HepG2 (cell line): ENCODE measurements around the gene PTPRH. TPM values are rescaled to one million over a fixed set of nuclear protein-coding genes. Genes with fewer than 3 reads are reported as not detected.

Source experiments
- CERS6 ChIP-seq: sonication (generic); formaldehyde crosslinking; IDR thresholded peaks from 2 replicates; pipeline ENCODE4 v1.5.0; 2020; ENCODE audit warnings: missing genetic modification reagents
- GLI4 ChIP-seq: sonication (generic); formaldehyde crosslinking; IDR thresholded peaks from 2 replicates; pipeline ENCODE4 v1.5.1; 2020; ENCODE audit warnings: missing genetic modification reagents, mild to moderate bottlenecking, moderate library complexity, borderline replicate concordance
- HMGXB3 ChIP-seq: sonication (generic); formaldehyde crosslinking; IDR thresholded peaks from 2 replicates; pipeline ENCODE4 v1.4.0; 2020; ENCODE audit warnings: missing genetic modification reagents, borderline replicate concordance
- HMGXB4 ChIP-seq, 2 experiments: sonication (generic) in 1 of 2; formaldehyde crosslinking in 1 of 2; IDR thresholded peaks; 2 replicates each; pipeline versions ENCODE4 v1.4.0 to v1.6.1; 2018 to 2020; ENCODE audit warnings: missing genetic modification reagents in 2 of 2, borderline replicate concordance in 1 of 2, low read depth in 1 of 2, mild to moderate bottlenecking in 1 of 2, missing biosample characterization in 1 of 2
- HNRNPH1 ChIP-seq: fragments of 200-400 bp; formaldehyde crosslinking; optimal IDR thresholded peaks from 2 replicates; pipeline ENCODE3; 2017; ENCODE audit warnings: mild to moderate bottlenecking, low read depth, low read length
- KAT2B ChIP-seq: fragments of 150-350 bp; IDR thresholded peaks from 2 replicates; pipeline ENCODE4 v1.6.1; 2014; ENCODE audit warnings: low read depth, low read length, borderline replicate concordance
- NFIC ChIP-seq: IDR thresholded peaks from 2 replicates; pipeline ENCODE4 v1.6.1; 2012; ENCODE audit warnings: mild to moderate bottlenecking, low read length, inconsistent platforms
- NONO ChIP-seq, 2 experiments: fragments of 450-650 bp in 1 of 2; sonication (generic) in 1 of 2; formaldehyde crosslinking in 1 of 2; IDR thresholded peaks in 1 of 2; conservative IDR thresholded peaks in 1 of 2; 2 replicates each; pipeline versions ENCODE4 v1.6.1 to v1.8.0; 2017 to 2022; ENCODE audit warnings: mild to moderate bottlenecking in 1 of 2, missing genetic modification reagents in 1 of 2, moderate library complexity in 1 of 2
- NR0B2 ChIP-seq: sonication (generic); formaldehyde crosslinking; IDR thresholded peaks from 2 replicates; pipeline ENCODE4 v1.4.0; 2020; ENCODE audit warnings: mild to moderate bottlenecking, missing genetic modification reagents
- STAG1 ChIP-seq: sonication (generic); formaldehyde crosslinking; IDR thresholded peaks from 2 replicates; pipeline ENCODE4 v1.4.0; 2020; ENCODE audit warnings: missing genetic modification reagents
- TOPORS ChIP-seq: sonication (generic); formaldehyde crosslinking; IDR thresholded peaks from 2 replicates; pipeline ENCODE4 v1.8.0; 2023; ENCODE audit warnings: mild to moderate bottlenecking, missing genetic modification reagents
- YY1 ChIP-seq: IDR thresholded peaks from 2 replicates; pipeline ENCODE4 v1.6.1; 2011; ENCODE audit warnings: low read length, low read depth, moderate library complexity, mild to moderate bottlenecking; ENCODE audit not compliant: insufficient read depth, insufficient replicate concordance
- ZFP36L1 ChIP-seq: sonication (generic); formaldehyde crosslinking; IDR thresholded peaks from 2 replicates; pipeline ENCODE4 v1.8.0; 2022; ENCODE audit warnings: mild to moderate bottlenecking, missing genetic modification reagents, moderate library complexity
- ZNF619 ChIP-seq: sonication (generic); formaldehyde crosslinking; IDR thresholded peaks from 2 replicates; pipeline ENCODE4 v1.4.0; 2020; ENCODE audit warnings: mild to moderate bottlenecking, missing genetic modification reagents
- polyA plus RNA-seq, 8 experiments: library from polyadenylated mRNA; depleted of rRNA in 3 of 8; stranded (reverse) in 7 of 8; unstranded in 1 of 8; fragments of >200 nt; fragmentation: Illumina TruSeq in 4 of 8; extraction: Trizol in 4 of 8; gene quantifications; 2 replicates each; pipeline versions ENCODE4 v1.2.1 to v1.2.3, GENCODE V29; 2011 to 2016; ENCODE audit warnings: low read depth in 4 of 8, missing spikeins in 1 of 8, mixed read lengths in 1 of 8; ENCODE audit not compliant: insufficient read depth in 1 of 8
- total RNA-seq, 5 experiments: library from RNA; depleted of rRNA; stranded (reverse); fragments of >200 nt; fragmentation: Illumina TruSeq; extraction: Trizol; gene quantifications; 2 replicates each; pipeline ENCODE4 v1.2.3, GENCODE V29; 2016; ENCODE audit warnings: low read depth in 1 of 5

Gene PTPRH
- total and polyA plus RNA-seq, 2 of the 13 experiments (the other 11 are each of a cell fraction or from before 2014, with no cell fraction given), result 14.7 to 125 TPM

GRCh38 chr19:55178781-55179599 is 30.3 kb downstream of the PTPRH start (continued):
- TF ChIP-seq KAT2B (no peak), HMGXB4 (CRISPR knock-in tag; IDR thresholded peaks at IDR 0.05; ENCODE audit: borderline replicate concordance in 1 of 2, low read depth in 1 of 2) (no peak), STAG1 (CRISPR knock-in tag) (no peak), HMGXB3 (CRISPR knock-in tag) (no peak), CERS6 (CRISPR knock-in tag) (no peak), NONO (IDR thresholded peaks at IDR 0.05) (no peak), NONO (CRISPR knock-in tag; conservative IDR thresholded peaks at IDR 0.05) (peak; percentile 62; the same call in 1 of the 2 replicates), YY1 (peak; percentile 44), TOPORS (CRISPR knock-in tag) (no peak), ZFP36L1 (no peak), ZNF619 (CRISPR knock-in tag) (no peak), GLI4 (CRISPR knock-in tag) (no peak), NFIC (no peak), HNRNPH1 (no peak), NR0B2 (CRISPR knock-in tag) (no peak)
